A673 (cell line): ENCODE measurements around the gene GHRHR.

Experiments
- EZH2 ChIP-seq: fragments of 200-600 bp; sonication (generic); IDR thresholded peaks from 2 replicates; pipeline ENCODE4 v1.6.1; 2017; ENCODE audit warnings: borderline replicate concordance, low read depth, mild to moderate bottlenecking, mixed read lengths, antibody characterized with exemption, low read length; ENCODE audit not compliant: poor library complexity, severe bottlenecking
- TF ChIP-seq, protein P1 (sequence below): fragments of 300-800, 200-600 bp; sonication (generic); conservative IDR thresholded peaks from 2 replicates; pipeline ENCODE4 v1.5.1; 2017; ENCODE audit warnings: low read depth, mild to moderate bottlenecking, antibody characterized with exemption, low read length, moderate library complexity, mixed read lengths

DNA sequence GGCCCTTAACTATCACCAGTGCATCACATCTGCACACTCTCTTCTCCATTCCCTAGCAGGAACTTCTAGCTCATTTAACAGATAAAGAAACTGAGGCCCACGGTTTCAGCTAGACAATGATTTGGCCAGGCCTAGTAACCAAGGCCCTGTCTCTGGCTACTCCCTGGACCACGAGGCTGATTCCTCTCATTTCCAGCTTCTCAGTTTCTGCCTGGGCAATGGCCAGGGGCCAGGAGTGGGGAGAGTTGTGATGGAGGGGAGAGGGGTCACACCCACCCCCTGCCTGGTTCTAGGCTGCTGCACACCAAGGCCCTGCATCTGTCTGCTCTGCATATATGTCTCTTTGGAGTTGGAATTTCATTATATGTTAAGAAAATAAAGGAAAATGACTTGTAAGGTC lies 38.6 kb upstream of the GHRHR start:
- TF ChIP-seq, protein P1, sequence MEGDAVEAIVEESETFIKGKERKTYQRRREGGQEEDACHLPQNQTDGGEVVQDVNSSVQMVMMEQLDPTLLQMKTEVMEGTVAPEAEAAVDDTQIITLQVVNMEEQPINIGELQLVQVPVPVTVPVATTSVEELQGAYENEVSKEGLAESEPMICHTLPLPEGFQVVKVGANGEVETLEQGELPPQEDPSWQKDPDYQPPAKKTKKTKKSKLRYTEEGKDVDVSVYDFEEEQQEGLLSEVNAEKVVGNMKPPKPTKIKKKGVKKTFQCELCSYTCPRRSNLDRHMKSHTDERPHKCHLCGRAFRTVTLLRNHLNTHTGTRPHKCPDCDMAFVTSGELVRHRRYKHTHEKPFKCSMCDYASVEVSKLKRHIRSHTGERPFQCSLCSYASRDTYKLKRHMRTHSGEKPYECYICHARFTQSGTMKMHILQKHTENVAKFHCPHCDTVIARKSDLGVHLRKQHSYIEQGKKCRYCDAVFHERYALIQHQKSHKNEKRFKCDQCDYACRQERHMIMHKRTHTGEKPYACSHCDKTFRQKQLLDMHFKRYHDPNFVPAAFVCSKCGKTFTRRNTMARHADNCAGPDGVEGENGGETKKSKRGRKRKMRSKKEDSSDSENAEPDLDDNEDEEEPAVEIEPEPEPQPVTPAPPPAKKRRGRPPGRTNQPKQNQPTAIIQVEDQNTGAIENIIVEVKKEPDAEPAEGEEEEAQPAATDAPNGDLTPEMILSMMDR, result no peak
- no peak for TF ChIP-seq EZH2
